Body of pancreas (tissue), 4 donors: ENCODE data around the gene PASK.

ENCODE experiments used
- CTCF ChIP-seq, 7 experiments: fragments of 450-650 bp in 4 of 7; fragments of 200-600 bp in 3 of 7; sonication (generic) in 3 of 7; IDR thresholded peaks; one replicate each; pipeline ENCODE4 v1.5.1; 2016 to 2019; ENCODE audit warnings: antibody characterized with exemption in 7 of 7
- POLR2A ChIP-seq, 3 donors: fragments of 450-650 bp; IDR thresholded peaks; one replicate each; pipeline ENCODE4 v1.6.1; 2016; ENCODE audit warnings: antibody characterized with exemption in 3 of 3, mild to moderate bottlenecking in 2 of 3

- no peak for TF ChIP-seq CTCF (IDR thresholded peaks at IDR 0.05)
- no peak for TF ChIP-seq POLR2A (IDR thresholded peaks at IDR 0.05)
Measured at GRCh38 chr2:241147336-241147735, 1.9 kb downstream of the PASK start.
